H1 (cell line): ENCODE measurements around the gene STARD3NL.

ENCODE experiments used
- GABPA ChIP-seq: IDR thresholded peaks from 2 replicates; pipeline ENCODE4 v1.6.1; 2011; ENCODE audit warnings: mild to moderate bottlenecking, low read length, moderate library complexity, borderline replicate concordance; ENCODE audit not compliant: insufficient read depth
- SRF ChIP-seq: IDR thresholded peaks from 2 replicates; pipeline ENCODE4 v1.6.1; 2011; ENCODE audit warnings: mild to moderate bottlenecking, low read depth, low read length, moderate library complexity
- YY1 ChIP-seq: IDR thresholded peaks from 2 replicates; pipeline ENCODE4 v1.6.1; 2011; ENCODE audit warnings: low read depth, mild to moderate bottlenecking, low read length
- TF ChIP-seq, protein P1 (sequence below), 3 experiments: IDR thresholded peaks; 1 replicate in 2 of 3; 2 replicates in 1 of 3; pipeline versions ENCODE4 v1.5.1 to v1.6.1; 2011; ENCODE audit warnings: low read length in 3 of 3, mild to moderate bottlenecking in 3 of 3, inconsistent platforms in 2 of 3, low read depth in 1 of 3, moderate library complexity in 1 of 3; ENCODE audit not compliant: insufficient read depth in 1 of 3; ENCODE audit errors: control extremely low read depth in 1 of 3
- TF ChIP-seq, protein P2 (sequence below): IDR thresholded peaks from 2 replicates; pipeline ENCODE4 v1.6.1; 2012; ENCODE audit warnings: inconsistent platforms

DNA sequence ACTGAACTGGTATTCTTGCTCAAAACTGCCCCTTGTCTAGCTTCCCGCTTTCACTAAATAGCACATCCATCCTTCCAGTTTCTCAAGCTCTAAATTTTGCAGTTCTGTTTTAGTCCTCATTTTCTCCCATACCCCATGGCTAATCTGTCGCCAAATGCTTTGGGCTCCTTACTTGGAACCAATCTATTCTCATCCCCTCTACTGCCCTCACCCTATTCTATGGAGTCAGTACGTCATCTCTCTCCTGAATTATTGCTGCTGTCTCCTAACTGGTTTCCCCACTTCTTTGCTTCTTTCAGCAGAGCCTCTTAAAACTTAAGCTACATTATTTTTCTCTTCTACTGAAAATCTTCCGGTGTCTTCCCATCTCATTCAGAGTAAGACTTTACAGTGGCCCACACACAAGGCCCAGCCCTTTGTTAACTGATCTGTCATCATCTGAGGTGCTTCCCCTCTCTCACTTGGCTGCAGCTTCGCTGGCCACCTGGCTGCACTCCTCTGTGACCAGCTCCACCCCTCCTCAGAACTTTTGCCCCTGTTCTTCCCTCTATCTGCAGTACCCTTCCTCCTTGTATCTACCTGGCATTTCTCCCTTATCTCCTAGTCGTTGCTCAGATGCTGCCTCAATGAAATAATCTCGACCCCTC, 9.9 kb downstream of the STARD3NL start:
- TF ChIP-seq, protein P1, sequence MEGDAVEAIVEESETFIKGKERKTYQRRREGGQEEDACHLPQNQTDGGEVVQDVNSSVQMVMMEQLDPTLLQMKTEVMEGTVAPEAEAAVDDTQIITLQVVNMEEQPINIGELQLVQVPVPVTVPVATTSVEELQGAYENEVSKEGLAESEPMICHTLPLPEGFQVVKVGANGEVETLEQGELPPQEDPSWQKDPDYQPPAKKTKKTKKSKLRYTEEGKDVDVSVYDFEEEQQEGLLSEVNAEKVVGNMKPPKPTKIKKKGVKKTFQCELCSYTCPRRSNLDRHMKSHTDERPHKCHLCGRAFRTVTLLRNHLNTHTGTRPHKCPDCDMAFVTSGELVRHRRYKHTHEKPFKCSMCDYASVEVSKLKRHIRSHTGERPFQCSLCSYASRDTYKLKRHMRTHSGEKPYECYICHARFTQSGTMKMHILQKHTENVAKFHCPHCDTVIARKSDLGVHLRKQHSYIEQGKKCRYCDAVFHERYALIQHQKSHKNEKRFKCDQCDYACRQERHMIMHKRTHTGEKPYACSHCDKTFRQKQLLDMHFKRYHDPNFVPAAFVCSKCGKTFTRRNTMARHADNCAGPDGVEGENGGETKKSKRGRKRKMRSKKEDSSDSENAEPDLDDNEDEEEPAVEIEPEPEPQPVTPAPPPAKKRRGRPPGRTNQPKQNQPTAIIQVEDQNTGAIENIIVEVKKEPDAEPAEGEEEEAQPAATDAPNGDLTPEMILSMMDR (IDR thresholded peaks at IDR 0.05; ENCODE audit: control extremely low read depth in 1 of 3, insufficient read depth in 1 of 3, low read depth in 1 of 3, low read length in 3 of 3), result no peak
- no peak for TF ChIP-seq YY1
- TF ChIP-seq SRF, result no peak
- TF ChIP-seq, protein P2, sequence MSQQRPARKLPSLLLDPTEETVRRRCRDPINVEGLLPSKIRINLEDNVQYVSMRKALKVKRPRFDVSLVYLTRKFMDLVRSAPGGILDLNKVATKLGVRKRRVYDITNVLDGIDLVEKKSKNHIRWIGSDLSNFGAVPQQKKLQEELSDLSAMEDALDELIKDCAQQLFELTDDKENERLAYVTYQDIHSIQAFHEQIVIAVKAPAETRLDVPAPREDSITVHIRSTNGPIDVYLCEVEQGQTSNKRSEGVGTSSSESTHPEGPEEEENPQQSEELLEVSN, result no peak
- TF ChIP-seq GABPA, result no peak
